IPS-18c (cell line): Measurements from ENCODE around the gene LNX2.

Experiments
- H3K4me3 ChIP-seq: 2 replicates; pipeline ENCODE4 v1.7.0; 2013; ENCODE audit warnings: low read depth, mild to moderate bottlenecking, low read length, moderate library complexity; ENCODE audit not compliant: insufficient read depth
- H3K9me3 ChIP-seq: one replicate; pipeline ENCODE4 v1.6.1; 2013; ENCODE audit warnings: mild to moderate bottlenecking, low read length, moderate library complexity; ENCODE audit not compliant: control insufficient read depth, insufficient read depth

Gene LNX2

DNA sequence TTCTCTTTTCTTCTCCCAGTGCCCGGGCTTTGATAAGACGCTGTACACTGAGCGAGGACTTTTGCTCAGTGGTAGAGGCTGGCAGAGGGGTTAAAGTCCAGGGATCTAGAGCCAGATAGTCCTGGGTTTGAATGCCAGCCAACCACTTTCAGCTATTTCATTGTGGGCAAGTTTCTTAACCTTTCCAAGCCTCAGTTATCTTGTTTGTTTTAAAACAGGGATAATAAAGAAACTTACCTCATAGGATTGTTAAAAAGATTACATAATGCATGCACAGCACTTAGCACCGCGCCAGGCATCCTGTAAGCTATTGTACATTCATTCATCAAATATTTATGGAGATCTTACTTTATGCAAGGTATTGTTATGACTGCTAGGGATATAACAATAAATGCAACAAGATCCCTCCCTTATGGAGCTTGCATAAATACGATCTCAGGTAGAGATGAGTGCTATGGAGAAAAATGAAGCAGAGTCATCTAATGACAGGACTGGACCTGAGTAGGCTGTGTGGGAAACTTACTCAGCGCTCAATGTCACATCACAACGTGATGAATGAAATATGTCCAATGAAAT is 70.8 kb downstream of the LNX2 start:
- no peaks in the 10 kb centered on the region for H3K9me3 ChIP-seq
- H3K4me3 ChIP-seq, result no peak overlapping the region

DNA sequence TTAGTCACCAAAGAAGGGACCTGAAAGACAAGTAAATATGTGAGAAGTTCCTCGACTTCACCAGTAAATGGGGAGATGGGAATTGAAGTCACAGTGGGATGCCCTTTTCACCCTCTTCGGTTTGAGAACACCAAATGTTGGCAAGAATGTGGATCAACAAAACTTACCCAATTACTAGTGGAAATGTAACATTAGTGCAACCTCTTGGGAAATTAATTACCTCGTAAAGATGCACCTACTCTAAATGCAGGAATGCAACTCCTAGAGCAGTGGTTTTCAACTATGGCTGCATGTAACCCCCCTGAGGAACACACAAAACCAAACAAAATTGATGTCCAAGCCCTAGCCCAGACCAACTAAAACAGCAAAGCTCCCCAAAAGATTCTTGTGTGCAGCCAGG is 78.1 kb downstream of the LNX2 start:
- Histone ChIP-seq H3K4me3 (no peak overlapping the region), H3K9me3 (no peaks in the 10 kb centered on the region)

DNA sequence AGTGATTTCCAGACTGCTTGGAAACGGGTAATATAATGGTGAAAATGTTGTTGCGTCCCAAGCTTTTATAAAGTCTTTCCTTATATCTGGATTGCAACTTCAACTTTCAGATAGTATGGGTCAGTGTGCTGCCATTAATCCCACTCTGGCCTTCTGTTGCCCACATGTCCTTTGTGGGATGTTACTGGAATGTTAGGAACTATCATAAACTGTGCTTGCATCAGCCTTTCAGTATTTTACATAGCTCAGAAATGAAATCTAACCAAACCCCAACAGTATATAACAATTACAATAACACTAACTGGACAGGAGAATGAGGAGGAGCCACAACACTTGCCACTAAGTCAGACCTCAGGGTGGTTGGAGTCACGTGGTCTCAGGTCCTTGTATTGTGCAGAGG is 78.9 kb downstream of the LNX2 start:
- Histone ChIP-seq H3K9me3 (no peaks in the 10 kb centered on the region), H3K4me3 (no peak overlapping the region)

DNA sequence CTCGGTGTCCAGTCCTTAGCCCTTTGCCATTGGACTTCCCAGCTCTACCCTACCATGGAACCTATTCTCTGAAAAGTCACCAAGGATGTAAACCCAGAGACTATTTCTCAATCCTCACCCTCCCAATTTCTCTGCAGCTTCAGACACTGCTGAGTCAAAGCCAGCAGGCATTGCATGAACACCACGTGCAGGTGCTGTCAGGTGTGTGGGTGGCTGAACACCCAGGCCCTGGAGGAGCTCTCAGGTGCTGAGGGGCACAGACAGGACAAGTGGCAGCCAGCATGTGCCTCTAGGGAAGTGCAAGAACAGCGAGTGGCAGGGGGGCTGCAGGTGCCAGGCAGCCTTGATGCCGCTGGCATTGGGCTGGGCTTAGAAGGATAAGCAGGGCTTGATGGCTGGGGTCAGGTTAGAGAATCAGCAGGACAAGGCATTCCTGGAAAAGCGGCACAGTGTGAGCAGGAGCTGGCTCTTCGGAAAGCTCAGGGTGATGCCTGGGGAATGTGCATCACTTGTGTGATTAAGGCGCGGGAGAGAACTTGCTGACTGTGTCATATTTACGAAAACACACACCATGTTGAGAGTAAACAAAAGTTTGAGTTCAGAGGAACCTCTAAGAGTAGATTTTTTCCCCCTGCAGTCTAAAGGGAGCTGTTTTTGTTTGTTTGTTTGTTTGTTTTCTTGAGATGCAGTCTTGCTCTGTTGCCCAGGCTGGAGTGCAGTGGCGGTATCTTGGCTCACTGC is 83.8 kb downstream of the LNX2 start:
- H3K4me3 ChIP-seq, result no peak overlapping the region
- H3K9me3 ChIP-seq, result no peaks in the 10 kb centered on the region

DNA sequence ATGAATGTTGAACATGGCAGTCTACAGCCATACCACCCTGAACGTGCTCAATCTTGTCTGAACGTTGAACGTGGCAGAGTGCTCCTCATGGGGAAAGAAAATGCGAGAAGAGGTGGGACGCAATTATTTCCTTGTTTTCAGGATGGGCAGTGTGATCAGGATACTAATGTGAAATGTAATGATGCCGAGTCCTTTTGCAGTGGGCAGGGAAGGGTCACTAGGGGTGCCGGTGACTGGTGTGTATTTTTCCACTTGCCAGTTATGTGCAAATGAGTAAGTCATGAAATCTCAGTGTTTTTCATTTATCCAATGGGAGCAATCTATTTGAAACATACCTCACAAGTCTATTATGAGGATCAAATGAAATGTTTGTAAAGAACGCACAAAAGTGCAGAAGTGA is 84.8 kb downstream of the LNX2 start:
- Histone ChIP-seq H3K9me3 (no peaks in the 10 kb centered on the region), H3K4me3 (no peak overlapping the region)

DNA sequence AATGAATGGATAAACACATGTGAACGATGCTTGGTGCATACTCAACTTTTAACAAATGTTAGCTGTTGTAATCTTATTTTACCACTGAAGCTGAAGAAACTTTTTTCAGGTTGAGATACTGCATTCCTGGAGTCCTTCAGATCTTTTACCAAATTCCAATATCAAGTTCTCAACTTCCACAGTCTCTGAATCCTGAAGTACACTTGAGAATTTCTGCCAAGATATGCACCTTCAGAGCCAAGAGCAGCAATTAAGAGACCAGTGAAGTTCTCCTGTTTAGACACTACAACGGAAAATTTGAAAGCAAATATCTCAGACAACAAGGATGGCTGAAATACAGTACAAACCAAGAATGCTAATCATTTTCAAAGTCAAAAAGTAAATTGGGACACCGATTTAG is 85.3 kb downstream of the LNX2 start:
- Histone ChIP-seq H3K9me3 (no peaks in the 10 kb centered on the region), H3K4me3 (no peak overlapping the region)

DNA sequence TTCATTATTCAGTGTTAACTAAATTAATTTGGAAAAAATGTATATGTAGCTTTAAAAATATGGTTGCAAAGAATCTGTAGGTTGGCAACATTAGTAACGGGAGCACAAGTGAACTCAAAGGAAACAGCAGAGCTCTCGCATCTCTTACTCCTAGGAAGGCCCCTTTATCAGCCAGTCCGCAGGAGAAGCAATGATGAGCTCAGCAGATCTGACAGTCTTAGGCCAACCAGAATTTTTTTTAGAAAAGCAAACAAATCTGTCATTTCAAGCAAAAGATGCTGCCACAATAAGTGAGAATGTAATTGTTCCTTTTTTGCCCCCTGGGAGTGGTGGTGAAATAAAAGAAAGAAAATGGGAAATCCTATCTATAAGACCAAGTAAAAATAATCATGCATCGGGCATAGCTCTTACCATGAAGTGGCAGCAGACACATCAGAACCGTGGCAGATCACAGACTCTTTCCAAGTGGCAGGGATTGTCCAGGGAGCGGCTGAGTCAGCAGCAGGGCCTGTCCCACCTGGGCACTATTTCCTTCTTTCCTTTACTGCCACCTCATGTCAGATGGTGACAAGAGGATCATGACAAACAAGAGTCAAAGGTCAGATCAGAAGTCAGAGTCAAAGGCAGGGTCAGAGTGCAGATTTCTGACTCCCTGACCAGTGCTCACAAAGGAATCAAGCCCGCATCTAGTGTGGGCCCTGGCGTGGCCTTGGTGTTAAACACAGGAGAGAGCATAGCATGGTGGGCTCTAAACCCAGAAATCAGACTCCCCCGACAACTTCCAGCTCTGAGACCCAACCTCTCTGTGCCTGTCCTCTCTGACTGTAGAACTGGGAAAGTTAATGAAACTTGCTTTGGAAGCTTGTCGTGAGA is 86.0 kb downstream of the LNX2 start:
- Histone ChIP-seq H3K9me3 (no peaks in the 10 kb centered on the region), H3K4me3 (no peak overlapping the region)

DNA sequence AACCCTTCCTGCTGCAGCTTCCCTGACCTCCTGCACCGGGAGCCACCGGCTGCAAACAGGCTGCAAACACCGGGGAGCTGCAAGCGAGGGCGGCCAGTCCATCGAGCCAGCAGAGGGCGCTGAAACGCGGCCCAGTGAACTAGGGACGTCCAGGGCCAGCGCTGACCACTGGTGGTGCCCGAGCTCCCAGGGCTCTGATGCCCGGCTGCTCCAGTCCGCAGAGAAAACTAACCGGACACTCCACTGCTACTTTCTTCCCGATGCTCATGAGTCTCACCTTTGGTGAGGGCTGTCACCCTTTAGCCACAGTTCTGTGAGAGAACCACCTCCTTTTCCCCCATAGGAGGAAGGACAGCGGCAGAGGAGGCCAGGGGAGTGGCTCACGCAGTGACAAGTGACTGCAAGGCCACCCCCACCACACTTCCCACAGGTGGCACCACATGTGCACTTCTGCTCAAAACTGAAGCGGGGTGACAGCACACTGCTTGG is 87.1 kb downstream of the LNX2 start:
- H3K4me3 ChIP-seq, result no peak overlapping the region
- no peaks in the 10 kb centered on the region for H3K9me3 ChIP-seq

DNA sequence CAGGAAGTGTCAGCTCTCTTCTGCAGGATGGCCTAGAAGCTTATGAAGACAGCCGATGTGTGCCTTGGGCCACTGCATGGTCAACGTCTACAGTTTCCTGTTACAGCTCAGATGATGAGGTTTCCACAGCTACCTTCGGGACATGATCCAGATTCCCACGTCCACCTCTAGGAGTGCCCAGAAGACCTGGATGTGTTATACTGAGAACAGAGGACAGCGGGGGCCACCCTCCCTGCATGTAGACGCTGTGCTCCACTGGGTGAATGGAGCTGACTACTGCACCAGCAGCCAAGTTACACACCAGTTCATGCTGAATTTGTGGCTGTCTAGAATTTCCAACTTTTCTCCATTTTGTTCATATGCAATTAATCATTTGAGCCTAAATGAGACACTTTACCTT is 91.4 kb downstream of the LNX2 start:
- H3K4me3 ChIP-seq, result no peak overlapping the region
- no peaks in the 10 kb centered on the region for H3K9me3 ChIP-seq

DNA sequence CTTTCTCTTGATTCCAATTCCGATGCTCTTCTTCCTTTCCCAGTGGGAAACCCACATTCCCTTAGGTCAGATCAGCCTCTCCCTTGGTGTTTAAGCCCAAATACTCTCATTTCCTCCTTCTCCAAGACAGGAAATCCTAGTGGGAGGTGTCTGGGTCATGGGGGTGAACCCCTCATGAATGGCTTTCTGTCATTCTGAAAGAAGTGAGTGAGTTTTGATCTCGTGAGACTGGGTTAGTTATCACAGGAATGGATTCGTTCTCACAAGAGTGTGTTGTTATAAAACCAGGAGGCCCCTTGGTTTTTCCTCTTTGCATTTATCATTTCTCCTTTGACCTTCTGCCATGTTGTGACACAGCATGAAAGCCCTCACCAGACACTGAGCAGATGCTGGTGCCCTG is 93.8 kb downstream of the LNX2 start:
- Histone ChIP-seq H3K9me3 (no peaks in the 10 kb centered on the region), H3K4me3 (no peak overlapping the region)

DNA sequence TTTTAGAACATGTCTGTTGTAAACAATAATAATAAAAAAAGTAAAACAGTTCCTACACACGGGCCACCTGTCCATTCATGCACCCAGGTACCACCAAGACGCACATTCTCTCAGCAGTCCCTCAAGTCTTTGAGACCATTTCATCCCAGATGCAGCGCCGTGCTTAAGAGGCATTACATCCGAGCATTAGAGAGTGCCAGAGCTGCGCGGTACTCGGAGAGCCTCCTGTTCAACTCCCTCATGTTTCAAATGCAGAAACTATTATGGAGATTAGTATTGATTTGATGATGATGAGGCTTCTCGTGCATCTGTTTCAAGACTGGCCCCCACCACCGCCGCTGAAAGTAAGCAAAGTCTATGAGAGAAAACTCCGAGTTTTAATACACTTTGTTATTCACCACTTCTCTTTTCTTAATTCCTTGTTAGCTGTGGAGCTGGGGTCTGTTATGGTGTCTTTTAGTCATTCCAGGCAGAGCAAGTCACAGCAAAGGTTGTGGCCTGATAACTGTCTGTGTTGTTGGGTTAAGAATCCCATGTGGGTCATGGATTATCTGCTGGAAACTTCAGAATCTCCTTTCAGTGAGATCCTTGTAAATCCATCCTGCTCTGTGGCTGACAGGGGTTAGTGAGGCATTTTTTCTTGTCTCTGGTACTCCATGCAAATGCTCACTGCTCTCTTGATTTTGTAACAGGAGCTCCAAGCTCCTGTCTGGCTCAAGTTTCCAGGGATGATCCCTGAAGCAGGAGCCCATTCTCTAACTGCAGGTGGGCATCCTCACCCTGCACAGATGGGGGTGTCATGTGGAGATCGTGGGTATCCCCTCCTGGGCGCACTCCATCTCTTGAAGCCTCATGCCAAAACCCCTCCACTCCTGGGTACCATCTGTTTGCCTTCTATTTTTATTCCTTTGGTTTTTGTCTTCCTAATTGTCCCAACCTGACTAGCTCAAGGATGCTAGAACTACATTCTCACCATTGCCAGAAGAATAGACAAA is 95.1 kb downstream of the LNX2 start:
- Histone ChIP-seq H3K9me3 (no peaks in the 10 kb centered on the region), H3K4me3 (no peak overlapping the region)

DNA sequence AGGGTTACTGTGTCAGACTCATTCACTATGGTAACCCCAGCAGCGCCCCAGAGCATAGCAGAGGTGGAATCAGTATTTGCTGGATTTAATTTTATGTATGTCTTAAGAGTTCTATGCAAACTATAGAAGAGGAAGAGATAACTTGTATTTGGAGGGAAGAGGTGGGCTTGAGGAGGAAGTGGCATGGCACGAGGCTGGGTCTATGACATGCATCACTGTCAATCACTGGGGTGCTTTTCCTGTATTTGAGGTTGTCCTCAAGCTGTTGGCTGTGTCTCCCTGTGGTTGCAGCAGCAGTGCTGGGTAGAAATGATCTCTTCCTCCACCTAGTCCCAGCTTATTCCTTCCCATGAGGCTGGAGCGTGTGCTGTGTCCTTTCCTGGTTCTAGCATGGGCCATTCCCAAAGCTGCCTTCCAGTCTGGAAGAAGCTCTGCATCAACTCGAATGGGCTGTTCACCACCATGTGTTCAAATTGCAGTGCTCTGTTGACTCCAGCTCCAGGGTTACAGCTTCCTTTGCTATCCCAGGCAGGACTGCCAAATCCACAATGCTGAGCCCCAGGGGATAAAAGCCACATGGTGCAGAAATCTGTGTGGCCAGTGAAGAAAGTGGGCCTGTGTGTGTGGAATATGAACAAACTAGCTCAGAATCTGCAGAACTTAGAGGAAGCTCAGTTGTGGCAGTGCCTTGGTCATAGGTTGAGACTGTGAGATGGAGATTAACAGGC is 96.8 kb downstream of the LNX2 start:
- Histone ChIP-seq H3K4me3 (no peak overlapping the region), H3K9me3 (no peaks in the 10 kb centered on the region)

DNA sequence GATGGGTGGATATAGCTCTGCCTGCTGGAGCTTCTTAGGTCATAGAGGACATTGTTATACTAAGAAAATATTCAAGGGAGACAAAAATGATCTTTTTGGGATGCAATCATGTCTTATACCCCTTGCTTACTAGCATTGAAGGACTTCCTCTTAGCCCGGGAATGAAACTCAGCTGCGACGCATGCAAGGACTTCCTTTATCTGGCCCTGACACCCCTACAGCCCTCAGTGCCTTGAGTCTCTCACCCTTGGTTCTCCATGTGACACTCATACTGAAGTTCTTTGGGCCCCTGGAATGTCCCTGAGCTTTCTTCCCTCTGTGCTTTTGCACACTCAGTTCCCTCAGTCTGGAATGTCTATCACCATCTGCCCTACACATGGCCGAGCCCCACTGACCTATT is 97.5 kb downstream of the LNX2 start:
- Histone ChIP-seq H3K4me3 (no peak overlapping the region), H3K9me3 (no peaks in the 10 kb centered on the region)

DNA sequence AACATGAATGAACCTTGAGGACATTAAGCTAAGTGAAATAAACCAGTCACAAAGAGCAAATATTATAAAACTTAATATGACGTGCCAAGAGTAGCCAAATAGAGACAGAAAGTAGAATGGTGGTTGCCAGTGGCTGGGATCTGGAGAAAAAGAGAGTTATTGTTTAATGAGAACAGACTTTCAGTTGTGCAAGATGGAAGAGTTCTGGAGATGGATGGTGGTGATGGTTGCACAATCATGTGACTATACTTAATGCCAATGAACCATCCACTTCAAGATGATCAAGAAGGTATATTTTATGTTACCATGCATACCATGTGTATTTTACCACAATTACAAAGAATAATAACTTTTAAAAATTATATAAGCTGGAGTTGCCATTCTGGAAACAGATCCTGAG is 104.2 kb downstream of the LNX2 start:
- H3K9me3 ChIP-seq, result no peaks in the 10 kb centered on the region
- no peak overlapping the region for H3K4me3 ChIP-seq

DNA sequence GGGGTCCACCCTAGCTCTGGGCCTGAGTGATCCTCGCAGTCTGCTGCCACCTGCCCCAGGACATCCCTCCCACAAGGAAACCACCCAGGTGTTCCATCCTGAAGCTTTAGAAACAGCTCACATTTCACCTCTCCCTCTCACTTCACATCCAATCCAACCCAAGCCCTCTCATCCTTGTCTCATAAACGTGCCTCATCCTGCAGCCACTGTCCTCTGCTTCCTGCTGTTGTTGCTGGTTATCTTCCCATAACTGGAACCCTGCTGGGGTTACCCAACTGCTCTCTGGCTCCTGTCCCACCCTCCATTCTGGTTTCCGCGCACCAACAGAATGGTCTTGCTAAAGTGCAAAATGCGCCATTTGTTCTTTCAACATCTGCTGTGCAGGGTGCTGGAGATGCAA is 110.2 kb downstream of the LNX2 start:
- no peaks in the 10 kb centered on the region for H3K9me3 ChIP-seq

DNA sequence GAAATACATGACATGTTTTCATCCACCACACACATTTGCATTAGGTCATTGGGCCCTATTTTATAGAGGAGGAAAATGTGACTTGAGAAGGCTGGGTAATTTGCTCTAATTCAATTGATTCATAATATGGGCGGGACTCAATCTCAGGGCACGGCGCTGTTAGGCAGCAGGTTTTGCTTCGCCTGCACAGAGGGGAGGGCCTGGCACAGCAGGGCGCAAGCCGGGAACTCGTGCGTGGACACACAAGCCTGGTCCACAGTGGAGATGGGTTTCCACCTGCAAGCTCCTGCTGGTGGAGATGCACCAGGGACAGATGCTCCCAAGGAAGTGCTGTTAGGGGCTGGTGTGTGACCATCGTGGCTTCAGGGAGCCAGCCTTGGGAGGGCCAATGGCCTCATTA is 111.5 kb downstream of the LNX2 start:
- Histone ChIP-seq H3K9me3 (no peaks in the 10 kb centered on the region), H3K4me3 (no peak overlapping the region)

More for the DNA sequence above, 110.2 kb downstream of the LNX2 start:
- H3K4me3 ChIP-seq, result no peak overlapping the region
